SU-DHL-6 (cell line): ENCODE measurements around the gene WDPCP.

Source experiments
- H2AFZ ChIP-seq: fragments of 200-600 bp; sonication (generic); 2 replicates; pipeline ENCODE4 v1.6.1; 2014; ENCODE audit warnings: low read depth, mild to moderate bottlenecking, moderate library complexity, mixed read lengths, antibody characterized with exemption, low read length; ENCODE audit not compliant: severe bottlenecking
- H3F3A ChIP-seq: fragments of 200-600 bp; shearing (Covaris generic); 2 replicates; pipeline ENCODE4 v1.6.0; 2016; ENCODE audit warnings: antibody characterized with exemption, mild to moderate bottlenecking; ENCODE audit not compliant: insufficient read depth
- H3K27ac ChIP-seq: fragments of 200-600 bp; sonication (generic); 2 replicates; pipeline ENCODE4 v1.5.1; 2016; ENCODE audit warnings: low read depth, mild to moderate bottlenecking, low read length, moderate library complexity, mixed read lengths
- H3K27me3 ChIP-seq: fragments of 200-600 bp; sonication (generic), shearing (Covaris generic); 2 replicates; pipeline ENCODE4 v1.6.0; 2014; ENCODE audit warnings: mild to moderate bottlenecking, low read length
- H3K36me3 ChIP-seq: fragments of 200-600 bp; sonication (generic); 2 replicates; pipeline ENCODE4 v1.6.1; 2014; ENCODE audit warnings: mild to moderate bottlenecking, low read length, mixed read lengths
- H3K4me2 ChIP-seq: fragments of 300-600, 200-600 bp; shearing (Covaris generic), sonication (generic); 2 replicates; pipeline ENCODE4 v1.6.0; 2014; ENCODE audit warnings: low read length, low read depth, mild to moderate bottlenecking; ENCODE audit not compliant: poor library complexity, severe bottlenecking
- H3K4me3 ChIP-seq: fragments of 200-600 bp; sonication (generic); 2 replicates; pipeline ENCODE4 v1.5.1; 2014; ENCODE audit warnings: antibody characterized with exemption, low read length, mild to moderate bottlenecking, mixed read lengths; ENCODE audit not compliant: insufficient read depth, poor library complexity, severe bottlenecking
- H3K79me2 ChIP-seq: fragments of 200-600 bp; sonication (generic); 2 replicates; pipeline ENCODE4 v1.6.1; 2014; ENCODE audit warnings: mild to moderate bottlenecking, low read length, moderate library complexity; ENCODE audit not compliant: insufficient read depth
- H3K9ac ChIP-seq: fragments of 200-600 bp; sonication (generic); 2 replicates; pipeline ENCODE4 v1.7.0; 2014; ENCODE audit warnings: mild to moderate bottlenecking, low read length
- H3K9me2 ChIP-seq: fragments of 200-600 bp; sonication (generic); replicated peaks from 2 replicates; pipeline ENCODE4 v1.6.1; 2014; ENCODE audit warnings: low read length; ENCODE audit not compliant: insufficient read depth
- H3K9me3 ChIP-seq: fragments of 200-600 bp; sonication (generic); 2 replicates; pipeline ENCODE4 v1.6.1; 2014; ENCODE audit warnings: low read length, mixed read lengths; ENCODE audit not compliant: insufficient read depth
- H4K20me1 ChIP-seq: fragments of 200-600 bp; sonication (generic); 2 replicates; pipeline ENCODE4 v1.6.1; 2014; ENCODE audit warnings: low read depth, mild to moderate bottlenecking, antibody characterized with exemption, low read length, moderate library complexity, mixed read lengths
- CTCF ChIP-seq: fragments of 200-600 bp; sonication (generic); IDR thresholded peaks from one replicate; pipeline ENCODE4 v1.5.1; 2017; ENCODE audit warnings: antibody characterized with exemption, mild to moderate bottlenecking, low read length, moderate library complexity; ENCODE audit not compliant: insufficient read depth, poor library complexity, severe bottlenecking
- EZH2phosphoT487 ChIP-seq: fragments of 200-600 bp; sonication (generic), shearing (Covaris generic); conservative IDR thresholded peaks from 2 replicates; pipeline ENCODE4 v1.6.1; 2018; ENCODE audit warnings: mild to moderate bottlenecking, antibody characterized with exemption, low read length, moderate library complexity, mixed read lengths

Gene WDPCP

GRCh38 chr2:63438181-63438580, 150.1 kb downstream of the WDPCP start:
- H3K9me3 ChIP-seq, result no peaks in the 10 kb centered on the region
- no peaks in the 10 kb centered on the region for H3F3A ChIP-seq
- no peaks in the 10 kb centered on the region for H3K27me3 ChIP-seq
- H3K9ac ChIP-seq, result no peak overlapping the region
- H2AFZ ChIP-seq, result no peak overlapping the region
- TF ChIP-seq CTCF, result no peak
- no peak for TF ChIP-seq EZH2phosphoT487
- H3K9me2 ChIP-seq, result no peaks in the 10 kb centered on the region
- H3K4me3 ChIP-seq, result no peak overlapping the region
- H3K36me3 ChIP-seq, result no peaks in the 10 kb centered on the region
- no peaks in the 10 kb centered on the region for H3K79me2 ChIP-seq
- H4K20me1 ChIP-seq, result no peaks in the 10 kb centered on the region
- H3K4me2 ChIP-seq, result no peak overlapping the region
- H3K27ac ChIP-seq, result no peak overlapping the region

GRCh38 chr2:63436488-63436887, 151.8 kb downstream of the WDPCP start:
- H3K27ac ChIP-seq, result no peak overlapping the region
- H4K20me1 ChIP-seq, result no peaks in the 10 kb centered on the region
- TF ChIP-seq EZH2phosphoT487 (no peak), CTCF (no peak)
- H3K4me3 ChIP-seq, result no peak overlapping the region
- H3K36me3 ChIP-seq, result no peaks in the 10 kb centered on the region
- H3K79me2 ChIP-seq, result no peaks in the 10 kb centered on the region
- no peak overlapping the region for H3K9ac ChIP-seq
- H3K4me2 ChIP-seq, result no peak overlapping the region
- H2AFZ ChIP-seq, result no peak overlapping the region
- H3K9me2 ChIP-seq, result no peaks in the 10 kb centered on the region
- H3K27me3 ChIP-seq, result no peaks in the 10 kb centered on the region
- H3F3A ChIP-seq, result no peaks in the 10 kb centered on the region
- H3K9me3 ChIP-seq, result no peaks in the 10 kb centered on the region

GRCh38 chr2:63435070-63435469, 153.2 kb downstream of the WDPCP start:
- Histone ChIP-seq H3K27me3 (no peaks in the 10 kb centered on the region), H2AFZ (no peak overlapping the region), H3K36me3 (no peaks in the 10 kb centered on the region), H3K9me2 (no peaks in the 10 kb centered on the region), H3K27ac (no peak overlapping the region), H3F3A (no peaks in the 10 kb centered on the region), H3K79me2 (no peaks in the 10 kb centered on the region), H3K4me2 (no peak overlapping the region), H4K20me1 (no peaks in the 10 kb centered on the region), H3K9me3 (no peaks in the 10 kb centered on the region), H3K9ac (no peak overlapping the region), H3K4me3 (no peak overlapping the region)
- TF ChIP-seq CTCF (no peak), EZH2phosphoT487 (no peak)
